Activated CD8-positive, alpha-beta T cell treated with anti-CD3 and anti-CD28 coated beads for 36 hours (primary cell): ENCODE measurements around the gene GPATCH4. TPM values are rescaled to one million over a fixed set of nuclear protein-coding genes. Genes with fewer than 3 reads are reported as not detected.

ENCODE experiments used
- ATAC-seq: fragments of 200-7000 bp; cut with Tn5 transposase; one replicate; pipeline ENCODE4 v1.10.0; 2021; ENCODE audit warnings: mild to moderate bottlenecking, moderate library complexity
- CTCF ChIA-PET: fragments of 350-600 bp; sonication (Branson Sonifier 250); formaldehyde crosslinking; loops from one replicate; lab custom pipeline; 2021; ENCODE audit warnings: antibody characterized with exemption; lab: Charles Lee
- POLR2A ChIA-PET: fragments of 350-600 bp; sonication (Branson Sonifier 250); formaldehyde crosslinking; loops from one replicate; lab custom pipeline; 2021; ENCODE audit warnings: antibody characterized with exemption; lab: Charles Lee
- DNase-seq: peaks from one replicate; pipeline ENCODE4 v3.0.0-alpha.2; 2020
- H3K27ac Mint-ChIP-seq: one replicate; pipeline ENCODE4 v1.8.0; 2021; ENCODE audit warnings: mild to moderate bottlenecking, mixed read lengths
- H3K27me3 Mint-ChIP-seq: one replicate; pipeline ENCODE4 v1.8.0; 2021; ENCODE audit warnings: mixed read lengths
- H3K36me3 Mint-ChIP-seq: one replicate; pipeline ENCODE4 v1.8.0; 2021; ENCODE audit warnings: low read depth, mixed read lengths
- H3K4me1 Mint-ChIP-seq: one replicate; pipeline ENCODE4 v1.8.0; 2021; ENCODE audit warnings: low read depth, mixed read lengths
- H3K4me3 Mint-ChIP-seq: one replicate; pipeline ENCODE4 v1.8.0; 2021; ENCODE audit warnings: mild to moderate bottlenecking, moderate library complexity, mixed read lengths
- H3K9me3 Mint-ChIP-seq: one replicate; pipeline ENCODE4 v1.8.0; 2021; ENCODE audit warnings: mixed read lengths
- CTCF ChIP-seq: fragments of 200-600 bp; IDR thresholded peaks from one replicate; pipeline ENCODE4 v1.8.0; 2022; ENCODE audit warnings: antibody characterized with exemption, mild to moderate bottlenecking
- intact Hi-C: fragments of 100-400 bp; cut with micrococcal nuclease; formaldehyde crosslinking; loops from one replicate; pipeline ENCODE4 v1.10.0; 2022
- total RNA-seq, 2 experiments: library from RNA; stranded (reverse); gene quantifications; one replicate each; pipeline ENCODE4 v1.2.3, GENCODE V29; 2021

The GPATCH4 gene
- total RNA-seq, 2 experiments from 2014 or later, result 50.7 to 51.0 TPM

DNA sequence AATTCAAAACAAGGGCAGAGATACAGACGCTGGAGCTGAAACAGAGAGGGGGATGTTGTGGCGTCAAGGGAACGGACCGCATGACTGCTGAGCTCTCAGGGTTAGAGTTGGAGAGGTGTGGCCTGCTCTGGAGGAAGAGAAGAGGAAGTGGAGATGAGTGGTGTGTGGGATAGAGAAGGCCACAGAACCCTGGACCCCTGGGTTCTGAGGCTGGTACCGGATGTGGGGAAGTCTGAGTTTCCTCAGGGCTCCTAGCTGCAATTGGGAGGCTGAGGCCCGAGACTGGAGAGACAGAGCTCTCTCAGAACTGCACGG lies 42.5 kb upstream of the GPATCH4 start:
- DNase-seq (peak; percentile 70), ATAC-seq (peak; percentile 87)
- Mint-ChIP-seq H3K36me3 (no peaks in the 10 kb centered on the region), H3K4me1 (peaks cover 20% of the 10 kb centered on the region), H3K4me3 (no peak overlapping the region), H3K27ac (no peak overlapping the region), H3K9me3 (no peaks in the 10 kb centered on the region), H3K27me3 (peaks cover 77% of the 10 kb centered on the region)
- no peak for TF ChIP-seq CTCF
- intact Hi-C loops, result no loop called here
- CTCF ChIA-PET, result interaction anchor here (0.7 to 12.8 kb wide), 10 partner anchors 13 to 258 kb away, joined by 3 to 146 read pairs (median 10); no protein-coding TSS in a partner anchor
- POLR2A ChIA-PET, result interaction anchor here (0.9 to 1.7 kb wide), 3 partner anchors 9 to 20 kb away, joined by 3 to 9 read pairs (median 4); no protein-coding TSS in a partner anchor

GRCh38 chr1:156643049-156643777 lies 41.9 kb upstream of the GPATCH4 start:
- H3K36me3 Mint-ChIP-seq, result no peaks in the 10 kb centered on the region
- H3K9me3 Mint-ChIP-seq, result no peaks in the 10 kb centered on the region
- ChIA-PET POLR2A (interaction anchor here (0.9 to 1.7 kb wide), 3 partner anchors 9 to 19 kb away, joined by 3 to 9 read pairs (median 4); no protein-coding TSS in a partner anchor), CTCF (interaction anchor here (0.7 to 12.8 kb wide), 11 partner anchors 8 to 258 kb away, joined by 3 to 146 read pairs (median 8); no protein-coding TSS in a partner anchor)
- no peak for ATAC-seq
- no peak for TF ChIP-seq CTCF
- no peak overlapping the region for H3K27ac Mint-ChIP-seq
- intact Hi-C loops, result no loop called here
- H3K4me1 Mint-ChIP-seq, result peaks cover 20% of the 10 kb centered on the region
- peaks cover 78% of the 10 kb centered on the region for H3K27me3 Mint-ChIP-seq
- H3K4me3 Mint-ChIP-seq, result no peak overlapping the region
- no peak for DNase-seq

GRCh38 chr1:156642265-156643048 lies 41.2 kb upstream of the GPATCH4 start:
- Mint-ChIP-seq H3K4me3 (no peak overlapping the region), H3K4me1 (peaks cover 20% of the 10 kb centered on the region), H3K27ac (no peak overlapping the region), H3K9me3 (no peaks in the 10 kb centered on the region), H3K36me3 (no peaks in the 10 kb centered on the region), H3K27me3 (peaks cover 79% of the 10 kb centered on the region)
- DNase-seq (no peak), ATAC-seq (no peak)
- intact Hi-C loops, result no loop called here
- CTCF ChIA-PET, result interaction anchor here (1.7 to 12.8 kb wide), 6 partner anchors 9 to 257 kb away, joined by 4 to 146 read pairs (median 26); no protein-coding TSS in a partner anchor
- no peak for TF ChIP-seq CTCF
- POLR2A ChIA-PET, result interaction anchor here (0.8 to 1.7 kb wide), 4 partner anchors 9 to 18 kb away, joined by 3 to 9 read pairs (median 4); no protein-coding TSS in a partner anchor

- intact Hi-C loops, result no loop called here
- POLR2A ChIA-PET, result interaction anchor here (0.8 kb wide), 1 partner anchor 10 kb away, joined by 3 read pairs; no protein-coding TSS in a partner anchor
- H3K27ac Mint-ChIP-seq, result no peak within 1 kb of the TSS
- H3K4me3 Mint-ChIP-seq, result peak within 1 kb of the TSS; percentile 10
- no peaks in the 10 kb centered on the region for H3K9me3 Mint-ChIP-seq
- peaks cover 20% of the 10 kb centered on the region for H3K4me1 Mint-ChIP-seq
- H3K27me3 Mint-ChIP-seq, result peaks cover 78% of the 10 kb centered on the region
- TF ChIP-seq CTCF, result no peak
- H3K36me3 Mint-ChIP-seq, result no peaks in the 10 kb centered on the region
- CTCF ChIA-PET, result interaction anchor here (1.7 to 12.8 kb wide), 5 partner anchors 10 to 256 kb away, joined by 4 to 146 read pairs (median 34); no protein-coding TSS in a partner anchor
- DNase-seq, result peak; percentile 41
- peak; percentile 26 for ATAC-seq
These were observed 40.5 kb upstream of the GPATCH4 start, which contains the start of gene BCAN for GRCh38 chr1:156641761-156642264. Gene BCAN, plus strand, starts transcription at chr1:156642117. Its CDS starts 3,938 bp downstream, at chr1:156646055.
